ENCODE data around the gene LDHAL6A. TPM values are rescaled to one million over a fixed set of nuclear protein-coding genes. Genes with fewer than 3 reads are reported as not detected.

The LDHAL6A gene
- total RNA-seq, 4 donors from 2014 or later: not detected

DNA sequence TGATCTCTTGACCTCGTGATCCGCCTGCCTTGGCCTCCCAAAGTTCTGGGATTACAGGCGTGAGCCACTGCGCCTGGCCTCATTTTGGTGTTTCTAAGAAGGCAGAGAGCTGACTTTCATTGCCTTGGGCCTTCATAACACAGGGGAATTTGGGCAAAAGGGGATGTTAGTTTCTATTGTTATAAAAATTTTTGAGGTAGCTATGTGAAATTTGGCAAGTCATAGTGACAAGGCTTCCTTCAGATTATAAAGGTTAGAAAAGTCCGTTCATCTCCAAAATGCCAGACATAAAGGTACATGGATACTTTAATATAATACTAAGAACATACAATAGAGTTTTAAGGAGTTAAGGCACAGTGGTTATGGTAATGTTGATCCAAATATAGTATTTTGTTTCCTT, 26.3 kb upstream of the LDHAL6A start:
- DNase-seq (ENCODE audit: low spot score) (no peak), ATAC-seq (ENCODE audit: low FRiP score) (no peak)
- no peak for TF ChIP-seq CTCF (IDR thresholded peaks at IDR 0.05)

- TF ChIP-seq CTCF (IDR thresholded peaks at IDR 0.05): no peak
- DNase-seq (ENCODE audit: low spot score) (no peak), ATAC-seq (ENCODE audit: low FRiP score) (no peak)
These were observed 17.0 kb upstream of the LDHAL6A start for GRCh38 chr11:18438691-18439090.

DNA sequence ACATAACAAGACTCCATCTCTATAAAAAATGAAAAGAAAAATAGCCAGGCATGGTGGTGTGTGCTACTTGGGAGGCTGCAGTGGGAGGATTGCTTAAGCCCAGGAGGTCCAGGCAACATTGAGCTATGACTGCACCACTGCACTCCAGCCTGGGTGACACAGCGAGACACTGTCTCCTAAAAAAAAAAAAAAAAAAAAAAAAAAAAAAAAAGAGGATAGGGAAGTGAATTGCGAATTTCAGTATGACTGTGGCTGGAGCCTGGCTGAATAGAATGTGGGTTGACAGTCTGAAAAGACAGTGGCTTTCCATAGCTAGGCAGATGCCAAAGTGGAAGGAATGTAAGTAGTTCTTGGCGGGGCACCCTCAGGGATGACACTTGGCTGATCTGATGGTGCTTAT, 6.4 kb upstream of the LDHAL6A start:
- ATAC-seq (ENCODE audit: low FRiP score): no peak
- no peak for DNase-seq (ENCODE audit: low spot score)
- no peak for TF ChIP-seq CTCF (IDR thresholded peaks at IDR 0.05)

- no peak for DNase-seq (ENCODE audit: low spot score)
- no peak for ATAC-seq (ENCODE audit: low FRiP score)
- no peak for TF ChIP-seq CTCF (IDR thresholded peaks at IDR 0.05)
These were observed 2.7 kb upstream of the LDHAL6A start for GRCh38 chr11:18452927-18453326.

GRCh38 chr11:18457450-18457849, 1.8 kb downstream of the LDHAL6A start:
- no peak for ATAC-seq (ENCODE audit: low FRiP score)

GRCh38 chr11:18459634-18460033, 4.0 kb downstream of the LDHAL6A start:
- TF ChIP-seq CTCF (IDR thresholded peaks at IDR 0.05): no peak
- DNase-seq (ENCODE audit: low spot score): no peak

More at GRCh38 chr11:18457450-18457849, 1.8 kb downstream of the LDHAL6A start:
- TF ChIP-seq CTCF (IDR thresholded peaks at IDR 0.05): no peak
- no peak for DNase-seq (ENCODE audit: low spot score)

GRCh38 chr11:18461909-18462308, 6.3 kb downstream of the LDHAL6A start:
- no peak for TF ChIP-seq CTCF (IDR thresholded peaks at IDR 0.05)
- DNase-seq (ENCODE audit: low spot score) (no peak), ATAC-seq (ENCODE audit: low FRiP score) (no peak)

More at GRCh38 chr11:18459634-18460033, 4.0 kb downstream of the LDHAL6A start:
- ATAC-seq (ENCODE audit: low FRiP score): no peak

Measured in omental fat pad (tissue), 4 donors.